T-helper 1 cell treated with Interleukin-12 subunit alpha and Interleukin-12 subunit beta and Interleukin-4 antibody, amounts not matched to agents 30 ng/mL and 1 ng/mL, for 36 hours (primary cell): ENCODE data around the gene RAPGEF5. TPM values are rescaled to one million over a fixed set of nuclear protein-coding genes. Genes with fewer than 3 reads are reported as not detected.

ENCODE experiments used
- intact Hi-C: fragments of 100-400 bp; cut with micrococcal nuclease; formaldehyde crosslinking; loops from one replicate; pipeline ENCODE4 v1.15.1; 2024
- total RNA-seq: library from RNA; stranded (reverse); gene quantifications from 2 replicates; pipeline ENCODE4 v1.2.3, GENCODE V29; 2022

RAPGEF5 gene
- total RNA-seq, 1 donor from 2014 or later: 0.17 TPM

- intact Hi-C loops: no loop called here
These were observed 21.4 kb upstream of the RAPGEF5 start for GRCh38 chr7:22378199-22378980.

- intact Hi-C loops: no loop called here
These were observed 20.7 kb upstream of the RAPGEF5 start for GRCh38 chr7:22377703-22378102.

GRCh38 chr7:22375359-22376048 is 18.6 kb upstream of the RAPGEF5 start:
- intact Hi-C loops: no loop called here

DNA sequence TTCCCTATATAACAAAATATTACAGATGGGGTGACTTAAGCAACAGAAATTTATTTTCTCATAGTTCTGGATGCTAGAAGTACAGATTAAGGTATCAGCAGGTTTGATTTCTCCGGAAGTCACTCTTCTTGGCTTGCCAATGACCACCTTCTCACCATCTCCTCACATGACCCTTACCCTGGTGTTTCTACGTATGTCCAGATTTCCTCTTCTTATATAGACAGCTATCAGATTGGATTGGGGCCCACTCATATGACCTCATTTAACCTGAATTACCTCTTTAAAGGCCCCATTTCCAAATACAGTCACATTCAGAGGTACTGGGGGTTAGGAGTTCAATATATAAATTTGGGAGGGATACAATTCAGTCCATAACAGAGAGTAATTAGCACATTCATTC is 17.0 kb upstream of the RAPGEF5 start:
- intact Hi-C loops: no loop called here

DNA sequence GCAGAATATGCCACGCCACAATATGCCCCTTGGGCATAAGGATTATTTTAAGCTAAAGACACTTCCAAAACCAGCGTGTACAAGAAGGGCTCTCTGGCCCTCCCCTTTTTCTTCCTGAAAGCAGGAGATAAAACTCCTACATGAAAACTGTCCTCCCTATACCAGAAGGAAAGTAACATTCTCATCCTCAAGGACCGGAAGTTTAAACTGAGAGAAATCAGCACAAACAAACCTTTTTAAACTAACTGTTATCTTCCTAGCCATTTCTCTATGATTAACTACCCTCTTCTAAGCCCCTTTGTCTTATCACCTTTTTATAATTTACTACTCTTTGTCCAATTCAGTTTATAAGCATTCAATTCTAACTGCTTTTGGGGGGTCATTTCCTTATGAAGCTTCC is 16.4 kb upstream of the RAPGEF5 start:
- intact Hi-C loops: no loop called here

- intact Hi-C loops: no loop called here
These were observed 15.9 kb upstream of the RAPGEF5 start for GRCh38 chr7:22372863-22373262.

DNA sequence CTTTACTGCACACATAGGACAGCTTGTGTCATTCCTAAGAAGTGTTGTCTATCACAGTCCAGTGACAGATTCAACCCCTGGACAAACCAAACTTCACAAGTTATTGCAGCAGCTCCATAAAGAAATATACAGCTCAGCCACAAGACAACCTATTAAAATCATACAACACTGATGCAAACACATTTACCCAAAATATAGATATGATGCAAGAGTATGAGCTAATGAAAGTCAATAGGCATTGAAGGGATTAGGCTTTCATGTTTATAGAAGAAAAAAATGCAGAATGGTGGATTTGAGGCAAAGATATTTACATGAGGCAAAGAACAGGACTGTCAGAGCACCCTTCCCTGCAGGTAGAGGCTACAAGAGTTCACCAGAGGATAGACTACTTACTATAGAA is 14.9 kb upstream of the RAPGEF5 start:
- intact Hi-C loops: no loop called here

- intact Hi-C loops: no loop called here
These were observed 7.9 kb upstream of the RAPGEF5 start for GRCh38 chr7:22364900-22365299.

GRCh38 chr7:22363756-22364422 is 6.9 kb upstream of the RAPGEF5 start:
- intact Hi-C loops: no loop called here

- intact Hi-C loops: no loop called here
These were observed 4.8 kb upstream of the RAPGEF5 start for GRCh38 chr7:22361795-22362194.

GRCh38 chr7:22361320-22361719 is 4.4 kb upstream of the RAPGEF5 start:
- intact Hi-C loops: no loop called here

GRCh38 chr7:22358820-22359697 is 2.1 kb upstream of the RAPGEF5 start:
- intact Hi-C loops: no loop called here

DNA sequence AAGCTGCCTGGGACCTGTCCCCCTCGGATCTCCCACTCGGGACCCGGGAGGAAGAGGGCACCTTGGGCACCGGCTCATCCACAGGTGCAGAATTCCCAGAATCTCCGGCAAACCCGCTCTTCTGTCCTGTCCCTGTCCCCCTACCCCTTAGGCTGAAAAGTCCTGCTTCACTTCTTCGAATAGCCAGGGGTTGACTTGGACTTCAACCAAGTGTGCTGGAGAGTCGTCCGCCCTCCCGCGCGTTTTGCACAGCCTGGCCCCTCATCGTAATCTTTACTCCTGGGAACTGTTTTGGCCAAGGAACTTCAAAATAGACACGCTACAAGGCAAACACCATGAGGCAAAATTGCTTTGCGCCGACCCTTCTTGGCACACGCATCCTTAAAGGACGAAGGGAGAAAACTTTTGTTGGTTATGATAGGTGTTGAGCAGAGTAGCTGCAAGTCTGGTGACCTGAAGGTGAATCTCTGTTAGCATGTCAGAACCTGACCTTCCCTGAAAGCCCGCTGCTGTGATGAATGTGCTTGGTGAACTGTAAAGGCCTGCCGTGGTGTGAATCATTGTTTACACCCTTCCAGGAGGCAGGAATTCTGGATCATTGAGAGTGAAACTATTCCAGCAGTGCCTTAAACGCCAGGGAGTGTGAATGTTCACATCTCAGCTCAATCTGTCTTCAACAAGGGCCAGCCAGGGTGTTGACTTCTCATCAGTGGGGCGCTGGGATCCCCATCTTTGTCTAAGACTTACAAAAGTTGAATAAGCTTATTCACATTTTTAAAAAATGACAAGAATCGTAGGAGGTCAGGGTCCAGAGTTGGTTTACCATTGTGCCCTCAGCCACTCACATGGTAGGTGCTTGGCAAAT is 589 bp upstream of the RAPGEF5 start:
- intact Hi-C loops: no loop called here

DNA sequence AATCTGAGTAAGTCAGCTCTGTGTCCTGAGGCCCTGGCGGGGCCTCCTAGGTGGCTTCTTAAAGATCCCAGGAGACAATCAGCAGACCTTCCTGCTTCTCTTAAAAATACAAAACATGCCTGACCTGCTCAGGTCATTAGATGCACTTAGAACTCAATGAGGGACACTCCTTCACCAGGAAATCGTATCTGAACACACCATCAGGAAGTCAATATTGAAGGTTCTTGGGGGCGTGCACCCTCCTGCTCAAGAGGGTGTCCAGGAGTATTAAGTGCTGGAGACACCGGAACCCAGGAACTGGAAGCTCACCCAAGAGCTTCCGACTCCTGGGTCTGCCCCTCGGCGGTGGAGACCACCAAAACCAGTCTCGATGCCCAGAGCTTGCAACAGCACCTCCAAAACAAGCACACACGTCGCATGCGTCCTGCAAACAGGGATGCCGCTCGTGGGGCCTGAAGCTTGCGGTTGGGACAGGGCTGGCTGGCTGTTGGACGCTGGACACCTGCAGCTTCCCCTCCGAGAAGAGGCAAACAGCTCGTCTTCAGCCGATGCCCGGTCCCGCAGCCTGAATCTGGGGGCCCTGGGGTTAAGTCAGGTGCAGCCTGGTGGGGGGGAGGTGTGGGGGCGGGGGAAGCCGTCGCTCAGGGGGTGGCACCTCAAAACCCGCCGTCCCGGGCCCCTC is 803 bp downstream of the RAPGEF5 start:
- intact Hi-C loops: no loop called here

DNA sequence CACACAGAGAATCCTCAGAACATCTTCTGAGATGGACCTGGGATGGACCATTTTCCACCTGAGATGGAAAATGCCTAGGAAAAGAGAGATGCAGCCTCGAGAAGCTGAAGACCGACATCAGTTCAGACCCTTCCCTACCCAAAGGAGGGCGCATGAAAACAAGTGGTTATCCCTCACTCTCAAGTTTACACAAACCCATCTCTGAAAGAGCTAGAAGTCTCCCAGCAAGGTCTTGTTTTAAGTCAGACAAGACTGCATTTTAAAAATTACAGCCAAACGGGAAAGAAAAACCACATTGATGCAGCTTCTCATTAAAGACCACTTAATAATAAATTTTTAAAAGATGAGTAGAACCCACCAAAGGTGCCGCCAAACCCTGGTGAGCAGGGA is 1.3 kb downstream of the RAPGEF5 start:
- intact Hi-C loops: no loop called here

DNA sequence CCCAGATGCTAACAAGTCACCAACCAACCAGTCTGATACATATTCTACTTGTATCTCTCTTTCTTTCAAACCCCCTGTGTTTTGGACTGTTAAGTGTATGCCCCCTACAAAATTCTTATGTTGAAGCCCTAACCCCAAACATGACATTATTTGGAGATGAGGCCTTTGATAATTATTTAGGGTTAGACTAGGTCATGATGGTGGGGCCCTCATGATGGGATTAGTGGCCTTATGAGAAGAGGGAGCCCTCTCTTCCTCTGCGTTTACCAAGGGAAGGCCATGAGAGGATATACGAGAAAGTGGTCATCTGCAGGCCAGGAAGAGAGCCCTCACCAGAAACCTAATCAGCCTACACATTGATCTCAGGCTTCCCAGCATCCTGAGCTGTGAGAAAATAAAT is 2.5 kb downstream of the RAPGEF5 start:
- intact Hi-C loops: no loop called here

DNA sequence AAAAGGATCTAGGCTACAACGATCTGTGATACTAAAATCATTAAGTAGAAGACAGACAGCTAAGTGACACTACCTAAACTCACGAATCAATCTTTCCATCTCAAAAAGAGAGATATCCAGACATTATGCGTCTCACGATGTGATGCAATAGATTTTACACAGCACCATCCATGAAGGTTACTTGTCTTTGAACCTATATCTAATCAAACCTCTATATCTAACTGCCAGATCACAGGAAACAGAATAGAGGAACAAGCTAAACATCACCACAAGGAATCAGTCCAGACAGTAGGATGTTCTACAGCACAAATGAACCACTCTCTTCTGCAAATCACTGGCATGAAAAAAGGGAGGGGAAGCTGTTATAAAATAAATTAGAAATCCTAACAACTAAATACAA is 4.1 kb downstream of the RAPGEF5 start:
- intact Hi-C loops: no loop called here

GRCh38 chr7:22351878-22352277 is 5.1 kb downstream of the RAPGEF5 start:
- intact Hi-C loops: no loop called here

GRCh38 chr7:22351329-22351692 is 5.6 kb downstream of the RAPGEF5 start:
- intact Hi-C loops: no loop called here
